ENCODE data around the gene MYH11.

The MYH11 gene

DNA sequence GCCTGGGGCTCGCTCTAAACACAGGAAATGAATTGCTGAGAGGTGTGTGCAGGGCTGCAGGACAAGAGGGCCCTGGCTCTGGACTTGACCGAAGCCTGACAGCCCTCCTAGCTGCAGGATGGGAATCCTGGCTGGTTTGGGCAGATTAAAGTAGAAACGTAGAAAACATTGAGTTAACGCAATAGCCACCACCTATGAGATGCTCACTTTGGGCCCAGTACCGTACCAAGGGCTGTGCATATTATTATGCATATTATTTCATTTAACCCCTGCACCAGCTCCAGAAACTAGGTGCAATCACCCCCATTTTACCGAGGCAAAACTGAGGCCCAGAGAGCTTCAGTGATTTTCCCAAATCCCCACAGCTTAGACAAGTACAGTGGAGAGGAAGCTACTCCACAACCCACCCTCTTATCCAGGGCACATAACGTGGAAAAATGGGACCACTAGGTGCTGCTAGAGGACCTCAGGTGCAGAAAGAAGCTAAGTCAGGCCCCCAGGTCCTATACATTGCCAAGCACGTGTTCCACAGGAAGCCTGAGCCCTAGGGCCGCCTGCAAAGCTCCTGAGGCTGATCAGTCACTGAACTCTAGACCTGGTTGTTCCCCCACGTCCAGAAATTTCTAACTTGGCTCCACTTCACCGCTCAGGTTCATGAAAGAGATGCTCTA, 79.2 kb downstream of the MYH11 start:
- DNase-seq (ENCODE audit: low spot score), result peak; percentile 24

DNA sequence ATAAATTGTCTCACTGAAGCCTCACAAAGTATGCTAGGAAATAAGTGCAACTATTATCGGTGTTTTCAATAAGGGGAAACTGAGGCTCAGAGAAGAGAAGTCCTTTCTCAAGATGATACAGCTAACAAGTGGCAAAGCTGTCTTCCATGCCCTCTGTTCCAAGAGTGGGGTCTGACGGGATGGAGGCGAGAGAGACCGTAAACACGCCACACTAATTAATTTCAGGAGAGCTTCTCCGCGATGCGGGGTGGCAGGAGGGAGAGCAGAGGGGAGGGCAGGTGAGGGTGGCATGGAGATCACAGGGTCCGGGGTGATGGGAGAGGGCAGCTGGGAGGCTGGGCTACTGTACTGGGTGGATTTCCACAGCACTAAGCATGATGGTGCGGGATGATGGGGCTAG, 80.3 kb downstream of the MYH11 start:
- no peak for DNase-seq (ENCODE audit: low spot score)

DNA sequence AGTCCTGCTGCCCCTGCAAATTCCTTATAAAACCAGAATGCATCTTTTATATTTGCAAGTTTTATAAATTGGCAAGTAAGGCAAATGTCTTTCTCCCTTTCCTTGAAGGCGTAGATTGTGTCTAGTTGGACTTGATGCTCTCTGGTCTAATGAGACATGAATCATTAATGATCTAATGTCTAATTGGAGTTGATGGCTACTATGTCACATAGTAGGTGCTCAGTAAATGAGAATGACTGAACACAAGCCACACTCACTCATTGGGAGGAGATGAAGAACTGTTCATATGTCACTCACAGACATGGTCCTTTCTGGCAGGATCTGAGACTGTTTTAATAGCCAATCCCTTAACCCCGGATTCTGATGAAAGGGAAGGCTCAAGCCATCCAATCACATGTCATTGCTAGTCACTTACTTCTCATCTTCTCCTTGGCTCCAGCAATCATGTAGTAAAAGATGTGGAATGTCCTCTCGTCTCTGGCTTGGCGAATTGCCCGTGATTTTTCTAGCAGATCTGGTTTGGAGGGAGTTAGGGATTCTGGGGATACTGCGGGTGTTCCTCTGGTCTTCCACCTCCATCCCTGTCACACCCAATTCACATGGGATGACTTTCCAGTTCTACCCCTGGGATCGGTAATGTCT, 81.0 kb downstream of the MYH11 start:
- no peak for DNase-seq (ENCODE audit: low spot score)

DNA sequence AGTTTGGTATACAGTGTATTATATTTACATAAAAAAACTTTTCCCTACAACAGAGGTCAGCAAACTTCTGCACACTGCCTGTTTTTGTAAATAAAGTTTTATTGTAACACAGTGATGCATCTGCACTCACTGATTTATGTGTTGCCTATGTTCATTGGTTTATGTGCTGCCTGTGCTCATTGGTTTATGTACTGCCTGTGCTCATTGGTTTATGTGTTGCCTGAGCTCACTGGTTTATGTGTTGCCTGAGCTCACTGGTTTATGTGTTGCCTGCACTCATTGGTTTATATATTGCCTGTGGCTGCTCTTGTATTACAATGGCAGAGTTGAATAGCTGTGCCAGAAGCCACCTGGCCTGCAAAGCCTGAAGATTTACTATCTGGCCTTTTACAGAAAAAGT, 81.6 kb downstream of the MYH11 start:
- DNase-seq (ENCODE audit: low spot score), result peak; percentile 32

DNA sequence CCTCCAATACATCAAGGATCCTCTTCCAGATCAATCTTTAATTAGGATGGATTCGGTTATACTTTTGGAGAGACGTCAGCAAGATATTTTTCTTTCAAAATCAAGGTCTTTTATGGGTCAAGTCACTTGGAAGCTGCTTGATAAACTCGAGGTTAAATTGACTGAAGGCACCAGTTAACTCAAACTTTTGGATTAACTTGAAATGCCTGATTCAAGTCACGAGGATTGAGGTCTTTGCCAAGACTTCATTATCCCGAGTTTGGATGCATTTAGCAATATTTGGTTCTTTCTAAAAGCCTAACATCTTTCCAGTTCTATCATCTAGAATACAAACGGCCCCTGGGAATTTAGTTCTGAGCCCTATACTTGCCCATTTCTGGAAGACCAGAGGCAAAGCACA, 82.9 kb downstream of the MYH11 start:
- DNase-seq (ENCODE audit: low spot score), result no peak

DNA sequence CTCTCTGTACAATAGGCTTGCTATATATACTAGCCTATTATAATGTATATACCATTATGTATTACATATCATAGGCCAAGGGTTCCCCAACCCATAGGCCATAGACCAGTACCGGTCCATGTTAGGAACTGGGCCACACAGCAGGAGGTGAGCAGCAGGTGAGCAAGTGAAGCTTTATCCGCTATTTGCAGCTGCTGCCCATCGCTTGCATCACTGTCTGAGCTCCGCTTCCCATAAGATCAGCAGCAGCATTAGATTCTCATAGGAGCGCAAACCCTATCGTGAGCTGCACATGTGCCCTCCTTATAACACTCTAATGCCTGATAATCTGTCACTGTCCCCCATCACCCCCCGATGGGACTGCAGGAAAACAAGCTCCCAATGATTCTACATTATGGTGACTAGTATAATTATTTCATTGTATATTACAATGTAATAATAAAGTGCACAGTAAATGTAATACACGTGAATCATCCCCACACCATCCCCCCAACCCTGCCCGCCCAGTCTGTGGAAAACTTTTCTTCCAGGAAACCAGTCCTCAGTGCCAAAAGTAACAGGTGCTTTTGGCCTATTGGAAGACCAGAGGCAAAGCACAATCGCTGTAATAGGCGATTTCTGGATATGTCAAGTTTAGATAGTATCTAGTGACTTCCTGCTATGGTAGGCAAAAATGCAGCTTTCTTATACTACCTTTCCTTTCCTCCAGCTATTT, 84.1 kb downstream of the MYH11 start:
- no peak for DNase-seq (ENCODE audit: low spot score)

DNA sequence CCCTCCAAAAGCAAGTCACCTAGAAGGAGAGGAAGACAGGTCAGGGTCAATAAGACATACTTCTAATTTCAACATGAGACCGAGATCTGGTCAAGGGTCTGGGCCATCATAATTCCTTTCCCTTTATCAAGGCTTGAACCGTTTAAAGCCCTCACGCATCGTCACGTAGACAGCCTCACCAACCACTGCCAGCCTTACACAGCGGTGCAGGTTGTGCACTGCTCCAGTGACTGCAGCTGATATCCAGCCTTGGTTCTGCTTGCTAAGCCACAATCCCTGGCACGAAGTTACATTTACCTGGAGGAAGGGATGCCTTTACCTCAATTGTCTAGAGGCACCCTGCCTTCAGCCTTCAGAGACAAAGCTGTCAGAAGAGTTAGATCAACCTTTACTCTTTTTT, 85.1 kb downstream of the MYH11 start:
- DNase-seq (ENCODE audit: low spot score), result no peak

DNA sequence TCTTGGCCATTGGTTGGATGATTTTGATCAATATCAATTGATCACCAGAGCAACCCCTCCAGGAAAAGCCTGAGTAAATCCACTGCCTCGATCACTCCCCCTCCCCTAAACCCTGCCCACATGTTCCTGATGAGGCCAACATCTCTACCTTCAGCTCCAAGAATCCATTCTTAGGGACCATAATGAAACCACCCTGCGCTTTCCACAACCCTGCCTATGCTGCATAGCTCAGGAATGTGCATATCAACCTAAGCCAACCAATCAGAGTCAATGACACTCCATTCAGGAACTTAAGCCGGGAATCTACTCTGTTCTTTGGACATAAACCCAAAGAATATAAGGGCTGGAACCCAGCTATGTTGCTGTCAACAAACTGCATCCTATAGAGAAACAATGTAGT, 86.3 kb downstream of the MYH11 start:
- DNase-seq (ENCODE audit: low spot score), result peak; percentile 14

DNA sequence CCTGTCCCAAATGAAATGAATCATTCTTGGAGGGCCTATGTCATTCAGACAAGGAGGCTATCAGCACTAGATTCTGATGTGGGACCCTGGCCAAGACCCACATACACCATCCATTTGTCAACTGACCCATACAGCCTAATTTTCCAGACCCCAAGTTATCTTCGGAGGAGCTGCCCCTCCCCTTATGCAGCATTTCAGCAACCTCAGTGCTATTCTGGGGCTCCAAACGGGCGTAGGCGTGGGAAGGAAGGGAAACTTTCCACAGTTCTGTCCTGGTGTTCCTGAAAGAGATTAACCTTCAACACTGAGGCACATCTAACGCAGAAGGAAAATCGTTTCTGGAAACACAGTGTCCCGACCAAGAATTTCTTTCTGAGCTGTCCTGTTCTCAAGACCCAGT, 86.7 kb downstream of the MYH11 start:
- no peak for DNase-seq (ENCODE audit: low spot score)

DNA sequence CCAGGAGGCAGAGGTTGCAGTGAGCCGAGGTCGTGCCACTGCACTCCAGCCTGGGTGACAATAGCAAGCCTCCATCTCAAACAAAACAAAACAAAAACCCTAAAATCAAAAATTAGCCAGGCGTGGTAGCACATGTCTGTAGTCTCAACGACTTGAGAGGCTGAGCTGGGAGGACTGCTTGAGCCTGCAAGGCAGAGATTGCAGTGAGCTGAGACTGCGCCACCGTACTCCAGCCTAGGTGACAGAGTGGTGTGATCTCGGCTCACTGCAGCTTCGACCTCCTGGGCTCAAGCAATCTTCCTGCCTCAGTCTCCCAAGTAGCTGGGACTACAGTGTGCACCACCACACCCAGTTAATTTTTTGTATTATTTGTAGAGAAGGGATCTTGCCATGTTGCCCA, 87.6 kb downstream of the MYH11 start:
- no peak for DNase-seq (ENCODE audit: low spot score)

DNA sequence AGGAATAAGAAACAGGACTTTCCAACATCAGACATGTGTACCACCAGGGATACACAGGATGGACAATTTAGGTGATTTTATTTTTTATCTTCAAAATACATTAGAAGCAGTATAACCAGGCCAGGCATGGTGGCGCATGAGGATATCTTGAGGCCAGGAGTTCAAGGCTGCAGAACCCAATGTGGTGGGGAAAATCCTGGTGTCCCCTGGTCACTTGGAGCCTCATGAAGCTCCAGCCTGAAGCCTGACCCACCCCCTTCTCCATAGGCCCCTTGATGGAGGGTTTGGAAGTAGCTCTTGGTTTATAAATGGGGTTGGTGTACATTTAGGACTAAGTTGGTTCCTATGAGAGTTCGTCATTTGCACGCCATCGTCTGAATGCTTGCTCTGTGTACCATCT, 88.6 kb downstream of the MYH11 start:
- DNase-seq (ENCODE audit: low spot score), result no peak

DNA sequence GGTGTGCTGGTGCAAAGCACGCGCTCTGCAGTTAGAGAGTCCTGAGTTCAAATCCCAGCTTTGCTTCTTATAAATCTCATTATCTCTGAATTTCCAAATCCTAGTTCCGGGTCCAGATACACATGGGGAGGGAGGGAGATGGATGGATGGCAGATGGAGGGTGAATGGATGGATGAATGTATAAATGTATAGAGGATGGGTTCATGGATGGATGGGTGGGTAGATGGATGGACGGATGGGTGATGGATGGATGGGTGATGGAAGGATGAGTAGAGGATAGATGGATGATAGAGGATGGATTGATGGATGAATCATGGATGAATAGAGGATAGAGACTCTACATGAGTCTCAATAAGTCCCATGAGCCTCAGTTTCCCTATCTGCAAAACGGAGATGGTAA, 89.9 kb downstream of the MYH11 start:
- DNase-seq (ENCODE audit: low spot score), result no peak

DNA sequence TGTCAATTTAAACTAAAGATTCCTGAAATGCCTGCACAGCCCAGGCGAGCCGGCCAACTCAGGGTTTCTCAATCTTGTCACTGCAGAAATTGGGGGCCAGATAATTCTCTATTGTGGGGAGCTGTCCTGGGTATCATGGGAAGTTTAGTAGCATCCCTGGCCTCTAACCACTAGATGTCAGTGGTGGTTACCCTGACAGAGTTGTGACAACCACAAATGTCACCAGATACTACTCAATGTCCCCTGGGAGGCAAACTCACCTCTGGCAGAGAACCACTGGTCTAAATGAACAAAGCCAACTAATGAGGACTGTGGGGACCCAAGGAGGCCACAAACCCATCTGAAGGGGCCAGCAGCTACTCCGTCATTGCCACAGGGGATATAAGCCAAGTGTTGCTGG, 90.9 kb downstream of the MYH11 start:
- DNase-seq (ENCODE audit: low spot score), result peak; percentile 52

DNA sequence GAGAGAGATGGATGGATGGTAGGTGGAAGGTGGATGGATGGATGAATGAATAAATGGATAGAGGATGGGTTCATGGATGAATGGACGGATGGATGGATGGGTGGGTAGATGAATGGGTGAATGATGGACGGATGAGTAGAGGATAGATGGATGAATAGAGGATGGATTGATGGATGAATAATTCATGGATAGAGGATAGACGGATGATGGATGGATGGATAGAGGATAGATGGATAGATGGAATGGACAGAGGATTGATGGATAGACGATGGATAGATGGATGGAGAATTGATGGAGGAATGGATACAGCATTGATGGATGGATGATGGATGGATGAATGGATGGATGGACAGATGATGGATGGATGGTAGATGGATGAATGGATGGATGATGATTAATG, 91.7 kb downstream of the MYH11 start:
- no peak for DNase-seq (ENCODE audit: low spot score)

DNA sequence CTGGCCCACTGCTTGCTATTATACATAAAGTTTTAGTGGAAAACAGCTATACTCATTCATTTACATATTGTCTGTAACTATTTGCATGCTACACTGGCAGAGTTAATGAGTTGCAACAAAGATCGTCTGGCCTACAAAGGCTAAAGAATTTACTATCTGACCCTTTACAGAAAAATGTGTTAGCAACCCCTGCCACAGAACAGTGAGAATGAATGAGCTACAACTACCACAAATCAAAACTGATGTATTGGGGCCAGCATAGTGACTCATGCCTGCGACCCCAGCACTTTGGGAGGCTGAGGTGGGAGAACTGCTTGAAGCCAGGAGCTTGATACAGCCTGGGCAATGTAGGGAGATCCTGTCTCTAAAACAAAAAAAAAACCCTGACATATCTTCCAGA, 92.7 kb downstream of the MYH11 start:
- no peak for DNase-seq (ENCODE audit: low spot score)

DNA sequence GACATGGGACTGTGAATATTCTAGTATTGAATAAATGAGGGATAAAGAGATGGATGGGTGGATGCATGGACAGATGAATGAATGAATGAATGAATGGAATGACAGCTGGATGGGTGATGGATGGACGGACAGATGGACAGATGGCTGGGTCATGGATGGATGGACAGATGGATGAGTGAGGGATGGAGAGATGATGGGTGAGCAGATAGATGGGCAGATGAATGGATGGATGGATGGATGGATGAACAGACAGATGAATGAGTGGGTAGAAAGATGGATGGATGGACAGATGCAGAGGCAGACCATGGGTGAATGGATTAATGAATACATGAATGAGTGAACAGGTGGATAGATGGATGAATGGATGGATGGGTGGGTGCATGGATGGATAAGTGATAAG, 96.7 kb downstream of the MYH11 start:
- DNase-seq (ENCODE audit: low spot score), result no peak

DNA sequence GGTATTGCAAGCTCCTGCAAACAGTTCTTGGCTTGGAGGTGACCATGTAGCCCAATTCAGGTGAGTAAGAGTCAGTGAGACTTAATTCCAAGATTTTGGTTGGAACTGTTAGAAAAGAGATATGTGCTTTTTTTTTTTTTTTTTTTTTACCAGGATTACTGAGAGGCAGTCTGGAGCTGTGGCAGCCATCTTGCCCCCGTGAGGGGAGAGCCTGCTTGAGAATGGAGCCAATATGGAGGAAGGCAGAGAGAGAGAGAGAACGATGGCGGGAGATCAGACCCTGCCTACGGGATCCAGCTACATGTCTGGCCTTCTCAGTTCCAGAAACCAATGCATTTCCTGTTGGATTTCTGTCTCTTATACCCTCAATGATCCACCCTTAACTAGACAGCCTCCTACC, 97.8 kb downstream of the MYH11 start:
- no peak for DNase-seq (ENCODE audit: low spot score)

DNA sequence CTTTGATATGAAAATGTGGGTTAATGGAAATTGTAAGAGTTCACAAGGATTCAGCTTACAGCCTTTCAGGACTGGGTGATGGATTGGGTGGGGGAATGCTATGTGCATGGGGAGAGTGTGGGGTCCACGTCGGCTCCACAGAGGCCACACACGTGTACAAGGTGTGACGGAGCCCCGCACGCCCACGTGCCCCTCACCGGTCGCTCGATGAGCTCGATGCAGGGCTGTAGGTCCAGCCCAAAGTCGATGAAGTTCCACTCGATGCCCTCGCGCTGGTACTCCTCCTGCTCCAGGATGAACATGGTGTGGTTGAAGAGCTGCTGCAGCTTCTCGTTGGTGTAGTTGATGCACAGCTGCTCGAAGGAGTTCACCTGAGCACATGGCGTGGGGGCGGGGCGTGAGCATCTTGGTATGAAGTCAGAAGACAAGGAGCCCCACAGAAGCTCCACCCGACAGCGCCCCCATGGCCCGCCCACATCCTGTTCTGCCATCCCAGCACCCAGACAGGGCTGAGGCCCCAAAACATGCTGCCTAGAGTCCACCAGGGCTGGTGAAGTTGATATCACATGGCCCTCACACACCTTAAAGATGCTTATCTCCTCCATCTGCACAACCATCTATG, 99.1 kb downstream of the MYH11 start:
- no peak for DNase-seq (ENCODE audit: low spot score)

DNA sequence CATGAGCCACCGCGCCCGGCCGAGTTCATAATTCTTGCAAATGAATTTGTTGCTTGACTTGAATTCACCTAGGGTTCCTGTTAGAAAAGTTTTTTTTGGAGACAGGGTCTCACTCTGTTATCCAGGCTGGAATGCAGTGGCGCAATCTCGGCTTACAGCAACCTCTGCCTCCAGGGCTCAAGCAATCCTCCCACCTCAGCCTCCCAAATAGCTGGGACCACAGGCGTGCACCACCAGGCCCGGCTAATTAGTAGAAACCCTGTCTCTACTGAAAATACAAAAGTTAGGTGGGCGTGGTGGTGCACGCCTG, 99.8 kb downstream of the MYH11 start:
- no peak for DNase-seq (ENCODE audit: low spot score)

DNA sequence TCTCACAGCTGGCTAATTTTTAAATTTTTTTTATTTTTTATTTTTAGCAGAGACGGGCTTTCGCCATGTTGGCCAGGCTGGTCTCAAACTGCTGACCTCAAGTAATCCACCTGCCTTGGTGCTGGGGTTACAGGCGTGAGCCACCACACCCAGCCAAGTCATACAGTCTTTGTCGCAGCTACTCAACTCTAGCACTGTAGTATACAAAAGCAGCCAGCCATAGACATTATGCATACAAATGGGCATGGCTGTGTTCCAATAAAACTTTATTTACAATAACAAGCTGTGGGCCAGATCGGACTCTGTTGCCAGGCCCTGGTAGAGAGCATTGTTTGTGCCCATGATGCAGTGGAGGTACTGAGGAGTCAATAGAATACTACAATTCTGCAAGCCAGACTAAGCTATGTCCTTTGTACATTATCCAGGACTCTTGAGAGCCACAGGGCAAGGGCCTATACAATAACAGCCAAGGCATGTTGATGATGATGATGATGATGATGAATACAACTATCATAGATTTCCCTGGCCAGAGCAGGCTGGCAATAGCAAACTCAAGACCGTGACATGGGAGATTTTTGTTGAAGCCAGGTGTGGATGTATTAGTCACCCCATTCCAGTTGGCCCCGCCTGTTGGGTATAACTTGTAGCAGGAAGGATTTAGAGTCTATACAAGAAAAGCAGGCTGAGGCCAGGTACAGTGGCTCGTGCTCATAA, 101.8 kb downstream of the MYH11 start:
- DNase-seq (ENCODE audit: low spot score), result no peak

DNA sequence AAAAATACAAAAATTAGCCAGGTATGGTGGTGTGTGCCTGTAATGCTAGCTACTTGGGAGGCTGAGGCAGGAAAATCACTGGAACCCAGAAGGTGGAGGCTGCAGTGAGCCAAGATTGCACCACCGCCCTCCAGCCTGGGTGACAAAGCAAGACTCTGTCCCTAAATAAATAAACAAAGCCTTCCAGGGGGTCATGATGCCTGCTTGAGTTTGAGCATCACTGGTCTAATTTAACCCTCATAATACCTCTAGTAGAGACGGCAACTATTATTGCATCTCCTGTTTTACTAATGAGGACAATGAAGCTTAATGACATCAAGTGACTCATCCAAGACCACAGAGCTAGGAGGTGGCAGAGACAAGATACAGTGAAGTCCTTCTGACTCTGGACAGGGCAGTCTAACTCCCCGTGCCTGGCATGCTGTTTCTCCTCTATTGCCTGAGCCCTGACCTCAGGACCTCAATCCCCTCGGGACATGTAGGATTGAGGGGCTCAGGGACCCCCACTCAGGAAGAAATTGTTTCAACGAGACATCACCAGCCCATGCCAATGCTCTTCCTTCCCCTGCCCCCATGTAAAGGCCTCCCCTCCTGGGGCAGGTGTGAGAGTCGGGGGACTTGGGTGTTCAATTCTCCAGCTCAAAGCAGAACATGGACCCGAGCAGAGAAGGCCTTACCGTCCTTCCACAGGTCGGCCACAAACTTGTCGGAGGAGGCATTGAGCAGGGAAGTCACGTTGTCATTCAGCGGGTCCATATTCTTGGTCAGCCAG, 103.9 kb downstream of the MYH11 start:
- DNase-seq (ENCODE audit: low spot score), result no peak

DNA sequence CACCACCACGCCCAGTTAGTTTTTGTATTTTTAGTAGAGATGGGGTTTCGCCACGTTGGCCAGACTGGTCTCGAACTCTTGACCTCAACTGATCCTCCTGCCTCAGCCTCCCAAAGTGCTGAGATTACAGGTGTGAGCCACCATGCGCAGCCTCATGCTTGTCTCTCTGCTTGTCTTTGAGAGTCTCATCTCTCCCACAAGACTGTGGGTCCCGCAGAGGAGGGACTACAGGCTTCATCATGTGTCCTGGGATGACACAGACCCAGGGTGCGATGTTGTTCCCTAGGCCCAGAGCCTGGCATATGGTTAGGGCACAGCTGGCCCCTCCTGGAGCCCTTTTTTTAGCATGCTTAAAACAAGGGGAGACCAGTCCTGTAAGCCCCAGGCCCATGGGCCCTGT, 104.9 kb downstream of the MYH11 start:
- DNase-seq (ENCODE audit: low spot score), result no peak

Data from COLO829 (cell line).